Fibroblast of lung (primary cell): ENCODE measurements around the gene CUBN. TPM values are rescaled to one million over a fixed set of nuclear protein-coding genes. Genes with fewer than 3 reads are reported as not detected.
"Not testable (repeated sequence)": the region's sequence is repeated elsewhere in the genome, so short reads cannot be mapped to it uniquely, and the experiment has no call there.

ENCODE experiments used
- DNase-seq, 2 donors: peaks; one replicate each; pipeline versions ENCODE4 v3.0.0 to v3.0.0-alpha.2; 2010; ENCODE audit warnings: low read depth in 2 of 2
- H2AFZ ChIP-seq: 2 replicates; pipeline ENCODE4 v1.5.1; 2012; ENCODE audit warnings: low read length, control low read depth, inconsistent platforms
- H3K27ac ChIP-seq: 2 replicates; pipeline ENCODE4 v1.5.1; 2011; ENCODE audit warnings: low read length, control low read depth; ENCODE audit not compliant: insufficient read depth
- H3K27me3 ChIP-seq: 2 replicates; pipeline ENCODE4 v1.5.1; 2011; ENCODE audit warnings: mild to moderate bottlenecking, low read length; ENCODE audit not compliant: control insufficient read depth, insufficient read depth
- H3K36me3 ChIP-seq: 2 replicates; pipeline ENCODE4 v1.5.1; 2011; ENCODE audit warnings: low read length; ENCODE audit not compliant: control insufficient read depth, insufficient read depth
- H3K4me1 ChIP-seq: 2 replicates; pipeline ENCODE4 v1.5.1; 2011; ENCODE audit warnings: low read length; ENCODE audit not compliant: control insufficient read depth, insufficient read depth; ENCODE audit errors: extremely low read depth
- H3K4me2 ChIP-seq: 2 replicates; pipeline ENCODE4 v1.5.1; 2011; ENCODE audit warnings: low read length, control low read depth; ENCODE audit not compliant: insufficient read depth; ENCODE audit errors: extremely low read depth
- H3K4me3 ChIP-seq, 4 experiments: fragments of 200-600 bp in 1 of 4; sonication (generic) in 1 of 4; replicated peaks in 1 of 4; 2 replicates each; pipeline ENCODE4 v1.5.1; 2011 to 2016; ENCODE audit warnings: low read length in 4 of 4, low read depth in 3 of 4, mild to moderate bottlenecking in 3 of 4, control low read depth in 2 of 4, inconsistent platforms in 1 of 4, mixed read lengths in 1 of 4; ENCODE audit not compliant: insufficient read depth in 1 of 4; ENCODE audit errors: control extremely low read depth in 1 of 4
- H3K79me2 ChIP-seq: 2 replicates; pipeline ENCODE4 v1.5.1; 2012; ENCODE audit warnings: mild to moderate bottlenecking, low read length, inconsistent platforms; ENCODE audit not compliant: control insufficient read depth, insufficient read depth
- H3K9ac ChIP-seq: 2 replicates; pipeline ENCODE4 v1.5.1; 2011; ENCODE audit warnings: mild to moderate bottlenecking, low read length, control low read depth; ENCODE audit not compliant: insufficient read depth
- H3K9me3 ChIP-seq: 2 replicates; pipeline ENCODE4 v1.5.1; 2012; ENCODE audit warnings: low read depth, low read length; ENCODE audit not compliant: control insufficient read depth, insufficient read depth
- H4K20me1 ChIP-seq: 2 replicates; pipeline ENCODE4 v1.5.1; 2011; ENCODE audit warnings: low read length; ENCODE audit not compliant: control insufficient read depth, insufficient read depth; ENCODE audit errors: extremely low read depth
- EZH2 ChIP-seq: IDR thresholded peaks from 2 replicates; pipeline ENCODE4 v1.5.1; 2012; ENCODE audit warnings: low read length, control low read depth, mild to moderate bottlenecking; ENCODE audit errors: missing control alignments
- polyA plus RNA-seq, 2 donors: library from polyadenylated mRNA; depleted of rRNA in 1 of 2; stranded (reverse) in 1 of 2; unstranded in 1 of 2; fragments of >200 nt; gene quantifications; 2 replicates each; pipeline ENCODE4 v1.2.1, GENCODE V29; 2011 to 2012; ENCODE audit warnings: missing spikeins in 1 of 2
- total RNA-seq: library from RNA; depleted of rRNA; stranded (reverse); fragments of >200 nt; gene quantifications from 2 replicates; pipeline ENCODE4 v1.2.1, GENCODE V29; 2014
- TF ChIP-seq, protein P1 (sequence below), 2 donors: IDR thresholded peaks in 1 of 2; conservative IDR thresholded peaks in 1 of 2; 1 replicate in 1 of 2; 2 replicates in 1 of 2; pipeline ENCODE4 v1.5.1; 2011 to 2012; ENCODE audit warnings: low read length in 2 of 2, control low read depth in 1 of 2, inconsistent platforms in 1 of 2, low read depth in 1 of 2, mild to moderate bottlenecking in 1 of 2

Gene CUBN
- total and polyA plus RNA-seq, 2 donors (not counting 1 experiment from before 2014, with no cell fraction given) = 1.3 to 1.5 TPM

DNA sequence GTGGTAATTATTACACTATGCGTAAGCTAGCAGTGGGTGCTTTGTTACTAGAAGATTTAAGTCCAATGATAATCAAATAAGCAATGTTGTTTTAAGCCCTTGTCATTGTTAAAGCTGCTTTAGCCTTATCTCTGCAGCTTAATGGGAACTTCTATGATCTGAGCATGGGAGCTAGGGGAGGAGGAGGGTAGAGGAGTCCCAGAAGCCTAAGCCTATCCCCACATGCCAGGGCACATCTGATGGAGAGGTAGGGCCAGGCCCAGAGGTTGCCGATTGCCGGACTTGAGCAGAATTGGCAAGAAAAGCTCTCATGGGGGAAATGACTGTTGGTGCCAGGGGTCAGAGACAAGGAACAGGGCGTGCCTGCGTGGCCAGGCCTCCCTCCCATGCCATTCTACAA, 13.4 kb downstream of the CUBN start:
- no peak for TF ChIP-seq EZH2
- TF ChIP-seq, protein P1, sequence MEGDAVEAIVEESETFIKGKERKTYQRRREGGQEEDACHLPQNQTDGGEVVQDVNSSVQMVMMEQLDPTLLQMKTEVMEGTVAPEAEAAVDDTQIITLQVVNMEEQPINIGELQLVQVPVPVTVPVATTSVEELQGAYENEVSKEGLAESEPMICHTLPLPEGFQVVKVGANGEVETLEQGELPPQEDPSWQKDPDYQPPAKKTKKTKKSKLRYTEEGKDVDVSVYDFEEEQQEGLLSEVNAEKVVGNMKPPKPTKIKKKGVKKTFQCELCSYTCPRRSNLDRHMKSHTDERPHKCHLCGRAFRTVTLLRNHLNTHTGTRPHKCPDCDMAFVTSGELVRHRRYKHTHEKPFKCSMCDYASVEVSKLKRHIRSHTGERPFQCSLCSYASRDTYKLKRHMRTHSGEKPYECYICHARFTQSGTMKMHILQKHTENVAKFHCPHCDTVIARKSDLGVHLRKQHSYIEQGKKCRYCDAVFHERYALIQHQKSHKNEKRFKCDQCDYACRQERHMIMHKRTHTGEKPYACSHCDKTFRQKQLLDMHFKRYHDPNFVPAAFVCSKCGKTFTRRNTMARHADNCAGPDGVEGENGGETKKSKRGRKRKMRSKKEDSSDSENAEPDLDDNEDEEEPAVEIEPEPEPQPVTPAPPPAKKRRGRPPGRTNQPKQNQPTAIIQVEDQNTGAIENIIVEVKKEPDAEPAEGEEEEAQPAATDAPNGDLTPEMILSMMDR (conservative IDR thresholded peaks at IDR 0.05 in 1 of 2, IDR thresholded peaks at IDR 0.05 in 1 of 2; ENCODE audit: low read depth in 1 of 2, low read length in 2 of 2) = no peak
- H3K27me3 ChIP-seq = no peaks in the 10 kb centered on the region
- no peaks in the 10 kb centered on the region for H3K79me2 ChIP-seq
- H2AFZ ChIP-seq = no peak overlapping the region
- H3K4me1 ChIP-seq = no peaks in the 10 kb centered on the region
- no peaks in the 10 kb centered on the region for H3K9me3 ChIP-seq
- no peak overlapping the region for H3K4me3 ChIP-seq
- H4K20me1 ChIP-seq = no peaks in the 10 kb centered on the region
- no peak overlapping the region for H3K4me2 ChIP-seq
- no peak overlapping the region for H3K27ac ChIP-seq
- DNase-seq = no peak
- no peaks in the 10 kb centered on the region for H3K36me3 ChIP-seq
- no peak overlapping the region for H3K9ac ChIP-seq

DNA sequence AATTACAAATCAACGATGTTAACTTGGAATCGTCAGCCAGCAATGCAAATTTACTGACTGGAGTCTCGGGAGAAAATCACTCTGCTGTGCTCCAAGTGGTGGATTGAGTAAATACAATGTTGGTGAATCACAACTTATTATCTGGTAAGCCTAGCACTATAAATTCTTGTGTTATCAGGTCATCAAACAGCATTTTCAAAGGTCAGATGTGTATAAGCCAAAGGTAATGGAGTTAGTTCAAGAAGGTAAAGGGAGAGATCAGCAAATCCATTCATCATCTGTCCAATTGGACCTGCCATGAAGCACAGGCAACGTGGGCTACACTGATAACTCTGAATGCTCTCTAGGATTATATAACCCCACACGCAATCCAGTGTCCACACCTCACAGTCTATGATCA, 13.9 kb downstream of the CUBN start:
- H3K79me2 ChIP-seq = no peaks in the 10 kb centered on the region
- H3K9ac ChIP-seq = no peak overlapping the region
- no peaks in the 10 kb centered on the region for H3K4me1 ChIP-seq
- H3K4me3 ChIP-seq = no peak overlapping the region
- H3K4me2 ChIP-seq = no peak overlapping the region
- H3K9me3 ChIP-seq = no peaks in the 10 kb centered on the region
- TF ChIP-seq, protein P1 (conservative IDR thresholded peaks at IDR 0.05 in 1 of 2, IDR thresholded peaks at IDR 0.05 in 1 of 2; ENCODE audit: low read depth in 1 of 2, low read length in 2 of 2) = peak in 1 of 2 donors; percentile 18
- TF ChIP-seq EZH2 = no peak
- peak; percentile 23 to 66 for DNase-seq
- no peaks in the 10 kb centered on the region for H3K27me3 ChIP-seq
- H4K20me1 ChIP-seq = no peaks in the 10 kb centered on the region
- no peak overlapping the region for H3K27ac ChIP-seq
- H3K36me3 ChIP-seq = no peaks in the 10 kb centered on the region
- H2AFZ ChIP-seq = no peak overlapping the region

DNA sequence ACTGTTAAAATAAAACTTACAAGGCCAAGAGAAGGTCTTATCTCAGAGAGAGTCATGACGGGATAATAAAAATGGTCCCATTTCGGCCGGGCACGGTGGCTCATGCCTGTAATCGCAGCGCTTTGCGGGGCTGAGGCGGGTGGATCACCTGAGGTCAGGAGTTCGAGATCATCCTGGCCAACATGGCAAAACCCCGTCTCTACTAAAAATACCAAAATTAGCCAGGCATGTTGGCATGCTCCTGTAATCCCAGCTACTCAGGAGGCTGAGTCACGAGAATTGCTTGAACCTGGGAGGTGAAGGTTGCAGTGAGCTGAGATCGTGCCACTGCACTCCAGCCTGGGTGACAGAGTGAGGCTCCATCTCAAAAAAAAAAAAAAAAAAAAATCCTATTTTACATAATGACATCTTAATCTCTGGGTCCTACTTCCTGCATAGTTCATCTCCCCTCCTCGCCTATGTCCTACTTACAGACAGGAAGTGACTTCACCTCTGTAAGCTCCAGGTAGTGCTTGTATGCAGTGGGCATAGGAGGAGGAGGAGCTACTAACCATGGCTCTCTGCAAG, 14.7 kb downstream of the CUBN start:
- H3K4me3 ChIP-seq, H4K20me1 ChIP-seq, H3K27ac ChIP-seq, H3K79me2 ChIP-seq, H3K4me2 ChIP-seq, H3K9me3 ChIP-seq, H3K9ac ChIP-seq, DNase-seq, H2AFZ ChIP-seq, H3K4me1 ChIP-seq, H3K27me3 ChIP-seq, H3K36me3 ChIP-seq: not testable (repeated sequence)
